GM20431 (cell line): ENCODE results near the gene SLC6A2.

Experiments used
- in situ Hi-C: fragments of 300-500 bp; cut with MseI, MboI; formaldehyde crosslinking; loops from one replicate; pipeline ENCODE4 v1.15.0; 2020; ENCODE audit warnings: low sequenced_read_pairs; ENCODE audit not compliant: unreplicated experiment

The SLC6A2 gene

DNA sequence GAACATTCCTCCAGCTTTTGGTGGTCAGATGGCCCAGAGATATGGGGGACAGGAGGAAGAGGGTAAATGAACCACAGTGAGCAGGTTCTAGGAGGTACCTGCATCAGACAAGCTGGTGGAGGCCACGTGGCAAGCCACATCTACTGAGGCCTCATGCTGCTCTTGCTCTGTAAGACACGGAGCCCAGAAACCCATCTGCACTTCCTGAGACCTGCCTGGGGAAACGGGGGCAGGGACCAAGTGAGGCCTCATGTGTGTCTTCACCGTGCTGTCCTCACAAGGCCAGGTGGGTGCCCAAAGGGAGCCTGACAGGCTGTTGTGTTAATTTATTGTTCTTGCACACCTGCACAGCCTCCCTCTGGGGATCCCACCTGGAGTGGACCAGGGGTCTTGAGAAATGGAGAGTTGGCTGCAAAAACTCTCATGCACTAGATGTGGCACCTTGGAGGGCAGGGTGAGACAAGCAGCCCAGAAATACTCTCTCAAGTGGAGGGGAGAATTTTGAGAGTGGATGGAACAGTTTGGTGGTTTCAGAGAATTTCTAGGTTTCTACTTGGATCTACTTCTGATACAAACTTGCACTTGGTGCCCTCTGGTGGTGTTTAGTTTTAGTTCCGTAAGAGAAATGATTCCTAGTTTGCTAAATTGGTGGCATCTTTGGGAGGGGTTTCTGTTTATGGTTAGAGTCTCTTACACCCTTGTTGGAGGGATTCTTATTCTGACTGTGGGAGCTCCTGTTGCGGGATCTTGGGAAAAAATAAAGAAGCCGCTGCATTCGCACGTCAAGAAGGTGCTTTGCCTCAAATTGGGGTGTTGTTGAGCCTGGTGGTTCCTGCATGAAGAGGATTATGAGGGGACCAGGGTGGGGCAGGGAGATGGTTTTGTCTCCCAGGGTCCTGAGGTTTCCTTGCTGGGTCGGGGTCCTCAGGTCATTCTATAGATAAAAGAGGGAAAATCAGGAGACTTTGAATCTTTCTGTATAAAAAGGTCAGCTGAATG lies 47.5 kb downstream of the SLC6A2 start:
- in situ Hi-C loops: loop anchor here (10.0 kb wide), 2 partner anchors 141 to 239 kb away; no protein-coding TSS in a partner anchor

DNA sequence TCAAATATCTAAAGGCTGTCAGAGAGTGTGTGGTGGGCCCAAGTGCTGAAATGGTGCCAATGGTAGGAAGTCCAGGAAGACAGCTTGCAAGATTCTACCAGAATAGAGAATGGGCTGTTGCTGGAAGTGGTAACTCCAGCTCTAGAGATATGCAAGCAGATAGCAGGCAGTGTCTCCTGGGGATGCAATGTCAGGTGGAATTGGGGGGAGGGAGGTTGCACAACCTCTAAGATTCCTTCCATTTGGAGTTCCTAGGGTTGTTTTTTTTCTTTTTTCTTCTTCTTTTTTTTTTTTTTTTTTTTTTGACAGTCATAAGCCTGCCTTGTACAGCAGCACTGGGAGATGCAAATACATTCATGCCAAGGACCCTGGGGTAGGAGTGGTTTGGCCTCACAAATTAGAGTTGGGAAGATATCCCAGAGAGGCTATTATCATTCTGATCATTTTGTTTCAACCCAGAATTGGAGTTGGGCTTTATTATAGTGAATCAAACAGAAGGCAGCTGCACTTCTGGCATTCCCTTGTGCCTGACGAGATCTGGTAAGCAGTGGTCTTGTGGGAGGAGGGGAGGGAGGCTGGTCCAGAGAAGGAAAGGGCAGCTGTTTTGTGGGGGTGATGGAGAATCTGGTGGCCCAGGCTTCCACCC lies 51.1 kb downstream of the SLC6A2 start:
- in situ Hi-C loops: loop anchor here (10.0 kb wide), 2 partner anchors 138 to 242 kb away; no protein-coding TSS in a partner anchor

DNA sequence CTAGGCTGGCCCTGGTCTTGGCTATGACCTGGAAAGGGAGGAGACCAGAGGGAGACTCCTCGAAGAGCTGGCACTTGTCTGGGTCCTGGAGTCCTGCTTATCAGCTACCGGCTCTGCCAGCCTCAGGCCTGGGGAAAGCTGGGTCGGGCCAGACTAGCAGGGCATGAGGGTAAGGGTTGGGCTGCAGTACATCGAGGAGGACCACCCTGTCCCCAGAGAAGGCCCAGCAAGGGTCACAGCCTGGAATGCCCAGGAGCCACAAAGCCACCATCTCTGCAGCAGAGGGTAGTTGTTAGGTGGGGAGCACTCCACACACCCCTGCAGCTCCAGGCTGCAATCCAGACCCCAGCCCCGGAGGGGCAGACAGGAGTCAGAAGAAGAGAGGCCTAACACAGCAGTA lies 54.0 kb downstream of the SLC6A2 start:
- in situ Hi-C loops: loop anchor here (10.0 kb wide), 2 partner anchors 135 to 245 kb away; no protein-coding TSS in a partner anchor

DNA sequence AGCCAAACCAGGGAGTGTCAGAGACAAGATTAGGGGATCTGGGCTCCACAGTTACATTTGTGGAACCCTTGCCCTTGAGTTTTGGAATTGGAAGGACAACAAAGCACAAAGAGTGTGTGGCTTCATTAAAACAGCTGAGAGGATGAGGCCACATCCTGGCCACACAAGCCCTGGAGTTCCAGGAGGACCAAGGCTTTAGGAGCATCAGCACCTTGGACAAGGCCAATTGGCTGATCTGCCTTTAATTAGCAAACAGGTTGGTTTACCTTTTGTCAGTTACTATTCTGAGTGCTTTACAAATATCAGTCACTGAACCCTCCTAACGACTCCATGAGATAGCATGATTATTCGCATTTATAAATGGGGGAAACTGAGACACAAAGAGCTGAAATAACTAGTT lies 54.7 kb downstream of the SLC6A2 start:
- in situ Hi-C loops: no loop called here

DNA sequence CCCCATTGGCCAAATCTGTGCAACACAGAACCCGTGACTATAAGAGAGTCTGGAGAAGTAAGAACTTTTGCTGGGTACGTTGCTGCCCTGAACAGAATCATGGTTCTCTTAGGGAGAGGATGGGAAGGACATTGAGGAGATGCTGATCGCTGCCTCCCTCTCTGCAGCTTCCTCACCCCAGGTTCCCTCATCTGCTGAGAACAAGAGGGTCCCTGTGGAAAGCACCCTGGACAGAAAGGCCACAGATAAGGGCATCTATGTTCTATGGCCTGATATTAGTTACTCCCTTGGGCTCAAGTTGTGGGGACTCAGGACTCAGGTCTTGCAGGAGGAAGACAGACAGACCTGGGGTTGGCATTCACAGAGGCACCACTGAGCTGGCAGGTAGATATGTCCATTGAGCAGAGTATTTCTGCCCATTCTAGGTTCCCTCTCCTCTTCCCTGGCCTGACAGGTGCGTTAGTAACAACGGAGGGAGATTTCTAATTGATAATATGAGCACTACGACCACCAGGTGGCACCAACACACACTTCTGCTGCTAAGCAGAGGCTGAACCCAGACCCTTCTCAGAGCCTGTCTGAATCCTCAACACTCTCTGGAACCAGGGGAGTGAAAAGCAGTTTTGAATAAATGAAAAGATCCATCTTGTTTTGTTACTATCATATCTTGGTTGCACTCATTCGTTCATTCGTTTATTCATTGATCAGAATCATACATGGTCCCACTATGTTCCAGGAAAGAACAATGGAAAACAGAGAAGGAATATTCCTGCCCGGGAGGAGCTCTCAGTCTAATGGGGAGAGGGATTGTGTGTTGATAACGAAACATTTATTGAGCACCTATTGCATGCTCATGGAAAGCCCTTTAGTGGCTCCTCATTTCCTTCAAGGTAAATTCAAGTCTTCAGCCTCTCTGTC lies 56.4 kb downstream of the SLC6A2 start:
- in situ Hi-C loops: no loop called here

DNA sequence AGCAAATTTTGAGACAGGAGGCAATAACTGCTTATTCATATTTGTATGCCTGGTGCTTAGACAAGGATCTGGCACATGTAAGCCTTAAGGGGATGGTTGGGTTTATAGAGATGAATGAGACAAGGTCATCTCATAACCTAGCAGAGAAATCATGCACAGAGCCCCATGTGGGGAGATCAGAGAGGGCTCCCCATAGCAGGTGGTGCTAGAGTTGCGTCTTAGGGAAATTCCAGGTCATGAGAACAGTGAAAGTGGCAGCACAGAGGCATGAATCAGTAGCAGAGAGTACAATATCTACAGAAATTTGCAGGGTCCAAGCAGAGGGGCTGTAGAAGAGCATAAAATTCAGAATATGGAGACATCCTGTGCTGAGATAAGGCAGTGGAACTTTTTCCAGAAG lies 57.3 kb downstream of the SLC6A2 start:
- in situ Hi-C loops: no loop called here

DNA sequence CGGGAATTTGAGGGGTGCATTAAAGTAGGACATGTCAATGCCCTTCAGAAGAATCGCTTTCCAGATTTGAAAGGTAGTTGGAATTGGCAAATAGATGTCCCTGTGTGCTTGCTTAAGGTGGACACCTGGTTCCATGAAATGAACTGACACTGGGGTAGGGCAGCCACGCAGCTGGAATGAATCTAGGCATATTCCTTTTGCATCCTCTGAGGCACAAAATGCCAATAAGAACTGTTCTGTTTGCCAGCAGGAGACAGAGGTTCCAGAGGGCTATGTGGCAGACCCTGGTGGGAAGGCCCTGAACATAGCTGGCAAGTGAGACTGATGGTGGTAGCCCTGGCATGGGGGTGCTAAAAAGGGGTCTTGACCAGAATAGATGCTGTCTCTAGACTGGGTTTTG lies 61.5 kb downstream of the SLC6A2 start:
- in situ Hi-C loops: no loop called here

DNA sequence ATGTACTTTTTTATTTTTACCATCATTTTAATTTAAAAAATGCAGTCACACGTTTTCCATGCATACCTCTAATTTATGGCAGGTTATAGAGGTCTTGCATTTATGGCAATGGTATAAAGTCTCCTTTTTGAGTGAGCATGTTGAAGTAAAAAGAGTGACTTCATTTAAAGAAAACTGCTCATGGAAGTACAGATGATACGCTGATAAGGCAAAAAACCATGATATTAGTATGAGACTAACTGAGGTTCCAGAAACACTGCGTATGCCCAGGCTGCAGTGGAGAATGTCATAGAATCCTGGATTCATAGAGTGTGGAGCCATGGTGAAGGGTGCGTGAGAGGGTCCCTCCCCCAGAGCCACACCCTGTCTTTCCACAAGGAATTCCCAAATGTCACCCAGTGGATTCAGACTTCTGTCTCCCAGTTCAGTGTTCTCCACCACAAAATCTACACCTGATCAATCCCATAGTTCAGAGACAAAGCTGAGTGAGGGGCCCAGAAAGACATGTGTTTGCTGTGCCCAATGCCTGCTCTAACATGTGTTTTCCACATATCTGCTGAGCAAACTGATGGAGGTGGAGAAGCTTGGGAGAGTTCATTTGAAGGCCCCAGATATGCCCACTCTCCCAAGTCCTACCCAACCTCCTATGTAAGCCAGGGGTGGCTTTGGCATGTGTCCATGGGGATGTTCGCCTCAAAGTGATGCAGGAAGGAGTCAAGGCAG lies 69.4 kb downstream of the SLC6A2 start:
- in situ Hi-C loops: no loop called here

DNA sequence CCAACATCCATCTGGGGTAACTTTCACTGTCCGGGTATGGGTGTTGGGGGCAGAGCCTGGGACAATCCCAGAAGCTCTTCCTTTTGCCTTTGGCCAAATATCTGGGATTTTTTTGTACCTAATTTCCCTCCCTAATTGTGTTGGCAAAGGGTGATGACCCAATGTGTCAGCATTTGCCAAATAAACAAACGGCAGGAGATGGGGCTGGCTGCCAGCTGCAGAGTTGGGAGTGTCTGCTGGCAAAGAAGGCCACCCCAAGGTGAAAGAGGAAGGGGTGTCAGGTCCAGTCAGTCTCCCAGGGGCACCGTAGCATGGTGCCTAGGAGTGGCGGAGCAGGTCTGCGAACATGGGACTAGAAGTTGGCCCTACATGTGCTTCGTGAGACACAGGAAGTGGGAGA lies 73.0 kb downstream of the SLC6A2 start:
- in situ Hi-C loops: no loop called here

DNA sequence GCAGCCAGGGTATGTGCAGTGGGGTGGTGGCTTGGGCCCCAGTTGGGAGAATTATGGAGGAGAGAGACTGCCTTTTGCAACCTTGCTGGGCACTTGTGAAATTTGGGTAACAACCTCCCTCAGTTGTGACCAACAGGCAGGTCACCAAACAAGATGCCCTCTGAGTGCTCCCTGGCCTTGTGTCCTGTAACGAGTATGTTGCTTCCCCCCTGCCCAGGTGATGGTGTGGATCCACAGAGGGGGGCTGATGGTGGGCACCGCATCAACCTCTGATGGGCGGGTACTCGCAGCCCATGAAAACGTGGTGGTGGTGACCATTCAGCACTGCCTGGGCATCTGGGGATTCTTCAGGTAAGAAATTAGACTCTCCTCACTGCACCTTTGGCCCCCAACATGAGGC lies 74.3 kb downstream of the SLC6A2 start:
- in situ Hi-C loops: no loop called here

DNA sequence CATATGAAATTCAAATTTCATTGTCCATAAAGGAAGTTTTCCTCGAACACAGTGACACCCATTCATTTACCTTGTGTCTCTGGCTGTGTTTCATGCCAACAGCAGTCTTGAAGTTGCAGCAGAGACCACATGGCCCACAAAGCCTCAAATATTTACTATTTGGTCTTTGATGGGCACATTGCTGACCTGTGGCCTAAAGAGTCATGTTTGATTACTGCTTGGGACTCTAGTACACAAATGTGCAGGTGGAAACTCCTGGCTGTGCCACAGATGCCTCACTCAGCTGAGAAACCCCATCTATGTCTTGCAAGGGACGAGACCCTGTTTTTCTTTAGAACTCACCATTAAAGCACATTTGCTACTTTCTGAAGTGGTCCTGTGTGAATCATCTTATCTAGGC lies 76.7 kb downstream of the SLC6A2 start:
- in situ Hi-C loops: no loop called here

DNA sequence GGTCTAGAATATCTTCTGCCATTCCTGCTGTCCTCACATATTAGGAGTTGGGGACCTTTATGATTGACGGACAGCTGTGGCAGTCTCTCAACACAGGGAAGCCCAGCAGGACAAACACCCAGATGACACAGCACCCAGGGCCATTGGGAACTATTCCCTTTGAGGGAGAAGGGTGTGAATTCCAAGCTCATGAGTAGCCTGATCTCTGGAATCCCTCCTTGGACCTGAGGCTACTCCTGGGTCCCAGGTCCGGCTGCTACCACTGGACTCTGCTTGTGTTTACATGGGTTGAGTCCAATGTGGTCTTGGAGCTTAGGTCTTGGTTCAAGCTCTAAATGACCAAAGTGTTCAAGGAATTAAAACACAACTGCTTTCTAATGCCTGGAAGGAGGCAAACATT lies 78.9 kb downstream of the SLC6A2 start:
- in situ Hi-C loops: no loop called here

DNA sequence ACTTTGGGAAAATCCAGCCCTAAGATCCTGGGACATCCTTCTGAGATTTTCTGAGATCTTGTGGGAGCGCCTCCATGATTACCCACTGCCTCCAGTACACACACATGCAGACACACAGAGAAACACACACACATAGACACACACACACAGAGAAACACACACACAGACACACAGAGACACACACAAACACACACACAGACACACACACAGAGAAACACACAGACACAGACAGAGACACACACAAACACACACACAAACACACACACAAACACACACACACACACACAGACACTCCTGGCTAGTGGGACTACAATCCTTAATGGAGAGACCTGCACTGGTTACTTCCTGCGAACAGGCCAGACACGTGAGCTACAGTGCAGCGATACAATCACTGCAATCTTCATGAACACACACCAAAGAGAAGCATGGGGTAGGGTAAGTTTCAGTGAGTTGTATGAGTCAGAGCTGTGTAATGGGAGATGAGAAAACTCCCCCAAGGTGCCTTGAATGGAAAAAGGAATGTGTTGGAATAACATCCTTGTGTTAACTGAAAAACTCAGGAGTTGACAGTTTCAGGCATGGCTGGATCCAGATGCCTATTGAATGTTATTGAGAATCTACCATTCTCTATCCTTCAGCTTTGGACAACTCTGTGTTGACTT lies 79.5 kb downstream of the SLC6A2 start:
- in situ Hi-C loops: no loop called here

DNA sequence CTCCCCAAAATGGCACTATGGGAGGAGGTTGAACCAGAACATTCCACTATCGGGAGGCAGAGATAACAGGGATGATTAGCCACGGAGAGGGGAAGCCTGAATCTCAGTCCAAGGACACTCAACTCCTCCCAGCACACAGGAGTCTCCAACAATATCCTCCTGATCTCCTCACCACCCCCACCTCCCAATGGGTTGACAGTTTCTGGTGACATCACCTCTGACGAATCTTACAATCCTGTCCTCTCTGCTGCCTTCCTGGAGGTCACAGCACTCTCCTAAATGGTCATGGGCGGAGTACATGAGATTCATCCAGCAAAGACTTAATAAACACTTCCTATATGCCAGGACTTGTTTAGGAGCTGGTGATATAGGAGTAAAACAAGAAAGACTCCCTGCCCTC lies 80.9 kb downstream of the SLC6A2 start:
- in situ Hi-C loops: no loop called here

DNA sequence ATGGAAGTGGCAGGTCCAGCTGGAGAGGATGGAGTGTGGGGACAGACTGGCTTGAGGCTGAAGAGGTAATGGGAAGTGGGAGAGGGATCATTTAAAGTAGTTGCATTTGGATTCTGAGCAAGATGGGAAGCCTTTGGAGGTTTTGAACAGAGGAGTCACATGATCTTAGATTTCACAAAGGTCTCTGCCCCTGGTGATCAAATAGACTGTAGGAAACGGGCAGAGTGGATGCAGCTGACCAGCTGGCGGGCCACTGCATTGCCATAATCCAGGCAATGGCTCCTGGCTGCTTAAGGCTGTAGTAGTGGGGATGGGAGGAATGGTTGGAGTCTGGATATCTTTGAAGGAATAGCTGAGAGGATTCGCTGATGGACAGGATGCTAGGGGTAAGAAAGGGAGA lies 81.5 kb downstream of the SLC6A2 start:
- in situ Hi-C loops: no loop called here

DNA sequence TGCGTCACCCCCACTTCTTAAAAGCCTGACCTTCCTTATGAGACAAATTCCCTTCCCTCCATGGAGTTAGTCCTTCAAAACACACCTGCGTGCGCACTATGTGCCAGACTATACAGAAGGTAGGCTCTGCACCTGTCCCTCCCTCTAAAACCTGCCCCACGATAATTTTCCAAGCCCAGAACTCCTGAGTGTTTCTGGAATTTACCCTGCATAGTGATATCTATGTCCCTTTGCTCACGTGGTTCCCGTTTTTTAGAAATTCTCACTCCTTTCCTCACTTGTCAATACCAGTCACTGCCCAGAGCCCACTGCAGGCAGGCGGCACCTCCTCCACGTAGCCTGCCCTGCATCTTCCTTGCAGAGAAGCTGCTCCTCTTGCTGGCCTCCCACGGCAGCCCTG lies 82.2 kb downstream of the SLC6A2 start:
- in situ Hi-C loops: no loop called here

DNA sequence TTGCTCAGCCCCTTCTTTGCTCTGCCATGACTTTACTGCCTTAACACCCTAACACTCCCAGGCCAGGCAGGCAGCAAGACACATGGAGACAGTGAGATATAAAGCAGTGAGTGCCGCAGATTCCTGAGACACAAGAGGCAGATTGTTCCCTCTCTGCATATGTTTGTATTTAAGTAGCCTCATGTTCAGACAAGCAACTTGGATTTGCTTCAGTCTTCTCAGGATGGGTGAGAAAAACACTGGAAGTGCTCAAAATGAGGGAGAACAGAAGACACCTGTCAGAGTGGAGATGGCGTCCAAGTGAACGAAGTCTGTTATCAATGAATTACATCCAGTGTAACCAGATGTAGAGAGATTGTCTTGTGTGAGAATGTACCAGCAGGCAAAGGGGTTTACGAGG lies 90.3 kb downstream of the SLC6A2 start:
- in situ Hi-C loops: no loop called here

DNA sequence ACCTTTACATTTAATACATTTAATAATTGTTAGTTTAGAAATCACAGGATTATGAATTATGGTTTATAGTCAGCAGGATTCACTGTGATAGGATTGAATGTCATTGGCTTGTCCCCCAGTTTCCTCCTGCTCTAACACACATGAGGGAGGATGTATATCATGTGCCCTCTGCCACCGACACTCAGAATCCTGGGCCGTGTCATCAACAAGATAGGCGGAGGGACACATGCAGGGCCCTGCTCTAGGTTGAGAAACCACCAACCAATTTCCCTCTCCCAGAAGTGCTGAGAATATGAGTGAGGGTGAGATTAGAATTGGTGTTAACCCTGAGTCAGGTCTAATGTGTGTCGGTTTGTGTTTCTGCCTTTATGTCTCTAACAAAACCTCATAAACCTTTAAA lies 92.0 kb downstream of the SLC6A2 start:
- in situ Hi-C loops: no loop called here
